Fibroblast of lung (primary cell): ENCODE measurements around the gene LDLRAD4. TPM values are rescaled to one million over a fixed set of nuclear protein-coding genes. Genes with fewer than 3 reads are reported as not detected.

Experiments
- DNase-seq, 2 donors: peaks; one replicate each; pipeline versions ENCODE4 v3.0.0 to v3.0.0-alpha.2; 2010; ENCODE audit warnings: low read depth in 2 of 2
- H2AFZ ChIP-seq: 2 replicates; pipeline ENCODE4 v1.5.1; 2012; ENCODE audit warnings: low read length, control low read depth, inconsistent platforms
- H3K27ac ChIP-seq: 2 replicates; pipeline ENCODE4 v1.5.1; 2011; ENCODE audit warnings: low read length, control low read depth; ENCODE audit not compliant: insufficient read depth
- H3K27me3 ChIP-seq: 2 replicates; pipeline ENCODE4 v1.5.1; 2011; ENCODE audit warnings: mild to moderate bottlenecking, low read length; ENCODE audit not compliant: control insufficient read depth, insufficient read depth
- H3K36me3 ChIP-seq: 2 replicates; pipeline ENCODE4 v1.5.1; 2011; ENCODE audit warnings: low read length; ENCODE audit not compliant: control insufficient read depth, insufficient read depth
- H3K4me1 ChIP-seq: 2 replicates; pipeline ENCODE4 v1.5.1; 2011; ENCODE audit warnings: low read length; ENCODE audit not compliant: control insufficient read depth, insufficient read depth; ENCODE audit errors: extremely low read depth
- H3K4me2 ChIP-seq: 2 replicates; pipeline ENCODE4 v1.5.1; 2011; ENCODE audit warnings: low read length, control low read depth; ENCODE audit not compliant: insufficient read depth; ENCODE audit errors: extremely low read depth
- H3K4me3 ChIP-seq, 4 experiments: fragments of 200-600 bp in 1 of 4; sonication (generic) in 1 of 4; replicated peaks in 1 of 4; 2 replicates each; pipeline ENCODE4 v1.5.1; 2011 to 2016; ENCODE audit warnings: low read length in 4 of 4, low read depth in 3 of 4, mild to moderate bottlenecking in 3 of 4, control low read depth in 2 of 4, inconsistent platforms in 1 of 4, mixed read lengths in 1 of 4; ENCODE audit not compliant: insufficient read depth in 1 of 4; ENCODE audit errors: control extremely low read depth in 1 of 4
- H3K79me2 ChIP-seq: 2 replicates; pipeline ENCODE4 v1.5.1; 2012; ENCODE audit warnings: mild to moderate bottlenecking, low read length, inconsistent platforms; ENCODE audit not compliant: control insufficient read depth, insufficient read depth
- H3K9ac ChIP-seq: 2 replicates; pipeline ENCODE4 v1.5.1; 2011; ENCODE audit warnings: mild to moderate bottlenecking, low read length, control low read depth; ENCODE audit not compliant: insufficient read depth
- H3K9me3 ChIP-seq: 2 replicates; pipeline ENCODE4 v1.5.1; 2012; ENCODE audit warnings: low read depth, low read length; ENCODE audit not compliant: control insufficient read depth, insufficient read depth
- H4K20me1 ChIP-seq: 2 replicates; pipeline ENCODE4 v1.5.1; 2011; ENCODE audit warnings: low read length; ENCODE audit not compliant: control insufficient read depth, insufficient read depth; ENCODE audit errors: extremely low read depth
- CTCF ChIP-seq, 2 donors: IDR thresholded peaks in 1 of 2; conservative IDR thresholded peaks in 1 of 2; 1 replicate in 1 of 2; 2 replicates in 1 of 2; pipeline ENCODE4 v1.5.1; 2011 to 2012; ENCODE audit warnings: low read length in 2 of 2, control low read depth in 1 of 2, inconsistent platforms in 1 of 2, low read depth in 1 of 2, mild to moderate bottlenecking in 1 of 2
- EZH2 ChIP-seq: IDR thresholded peaks from 2 replicates; pipeline ENCODE4 v1.5.1; 2012; ENCODE audit warnings: low read length, control low read depth, mild to moderate bottlenecking; ENCODE audit errors: missing control alignments
- polyA plus RNA-seq, 2 donors: library from polyadenylated mRNA; depleted of rRNA in 1 of 2; stranded (reverse) in 1 of 2; unstranded in 1 of 2; fragments of >200 nt; gene quantifications; 2 replicates each; pipeline ENCODE4 v1.2.1, GENCODE V29; 2011 to 2012; ENCODE audit warnings: missing spikeins in 1 of 2
- total RNA-seq: library from RNA; depleted of rRNA; stranded (reverse); fragments of >200 nt; gene quantifications from 2 replicates; pipeline ENCODE4 v1.2.1, GENCODE V29; 2014

The LDLRAD4 gene
- total and polyA plus RNA-seq, 2 donors (not counting 1 experiment from before 2014, with no cell fraction given), result not detected

GRCh38 chr18:13437034-13437433, 218.5 kb downstream of the LDLRAD4 start:
- Histone ChIP-seq H3K4me2 (no peak overlapping the region), H3K27me3 (no peaks in the 10 kb centered on the region), H3K4me1 (no peaks in the 10 kb centered on the region), H3K9ac (no peak overlapping the region), H3K79me2 (no peaks in the 10 kb centered on the region), H2AFZ (no peak overlapping the region), H3K36me3 (no peaks in the 10 kb centered on the region), H3K27ac (no peak overlapping the region), H4K20me1 (no peaks in the 10 kb centered on the region), H3K9me3 (no peaks in the 10 kb centered on the region), H3K4me3 (no peak overlapping the region)
- TF ChIP-seq EZH2 (no peak), CTCF (conservative IDR thresholded peaks at IDR 0.05 in 1 of 2, IDR thresholded peaks at IDR 0.05 in 1 of 2; ENCODE audit: low read depth in 1 of 2, low read length in 2 of 2) (no peak)
- DNase-seq, result peak in 1 of 2 donors; percentile 54

DNA sequence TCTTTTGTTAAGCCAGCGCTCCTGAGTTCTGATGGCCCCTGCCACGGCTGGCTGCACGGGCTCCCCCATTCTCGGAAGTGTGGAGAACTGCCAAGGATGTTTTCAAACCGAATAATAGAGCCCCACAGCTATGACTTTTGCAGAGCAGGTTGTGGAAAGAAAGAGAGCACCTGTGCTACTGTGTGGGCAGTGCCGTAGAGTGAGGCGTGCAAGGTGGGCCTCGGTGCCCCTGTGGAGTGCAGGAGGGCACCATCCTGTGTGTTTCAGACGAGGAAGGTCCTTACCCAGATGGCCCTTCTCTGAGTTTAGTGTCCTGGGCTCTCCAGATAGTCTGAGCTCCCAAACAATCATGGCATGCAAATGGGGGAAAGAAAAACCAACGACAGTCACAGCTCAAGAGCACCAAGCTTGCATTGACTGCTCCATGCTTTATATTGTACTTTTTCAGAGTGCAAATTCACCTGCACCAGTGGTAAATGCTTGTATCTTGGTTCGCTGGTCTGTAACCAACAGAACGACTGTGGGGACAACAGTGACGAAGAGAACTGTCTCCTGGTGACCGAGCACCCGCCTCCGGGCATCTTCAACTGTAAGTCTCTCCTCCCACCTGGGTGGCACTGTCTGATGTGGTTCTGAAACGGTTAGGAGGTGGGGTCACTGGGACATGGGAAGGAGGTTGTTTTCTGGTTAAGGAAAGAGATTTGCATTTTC, 219.4 kb downstream of the LDLRAD4 start:
- Histone ChIP-seq H3K4me2 (no peak overlapping the region), H3K4me3 (no peak overlapping the region), H2AFZ (no peak overlapping the region), H3K36me3 (no peaks in the 10 kb centered on the region), H3K9ac (no peak overlapping the region), H3K4me1 (no peaks in the 10 kb centered on the region), H3K27ac (no peak overlapping the region), H3K9me3 (no peaks in the 10 kb centered on the region), H4K20me1 (no peaks in the 10 kb centered on the region), H3K79me2 (no peaks in the 10 kb centered on the region), H3K27me3 (no peaks in the 10 kb centered on the region)
- no peak for DNase-seq
- TF ChIP-seq CTCF (conservative IDR thresholded peaks at IDR 0.05 in 1 of 2, IDR thresholded peaks at IDR 0.05 in 1 of 2; ENCODE audit: low read depth in 1 of 2, low read length in 2 of 2) (no peak), EZH2 (no peak)

- TF ChIP-seq CTCF (conservative IDR thresholded peaks at IDR 0.05 in 1 of 2, IDR thresholded peaks at IDR 0.05 in 1 of 2; ENCODE audit: low read depth in 1 of 2, low read length in 2 of 2) (no peak), EZH2 (no peak)
- DNase-seq, result no peak
- Histone ChIP-seq H3K4me1 (no peaks in the 10 kb centered on the region), H4K20me1 (no peaks in the 10 kb centered on the region), H3K36me3 (no peaks in the 10 kb centered on the region), H3K27me3 (peaks cover 3% of the 10 kb centered on the region), H3K4me2 (no peak overlapping the region), H3K9ac (no peak overlapping the region), H3K9me3 (no peaks in the 10 kb centered on the region), H3K79me2 (no peaks in the 10 kb centered on the region), H2AFZ (no peak overlapping the region), H3K27ac (no peak overlapping the region), H3K4me3 (no peak overlapping the region)
Observed at GRCh38 chr18:13438507-13439056, 220.0 kb downstream of the LDLRAD4 start.
